Tibial nerve (tissue), 4 donors: ENCODE data around the gene AKAP6. TPM values are rescaled to one million over a fixed set of nuclear protein-coding genes. Genes with fewer than 3 reads are reported as not detected.

Source experiments
- DNase-seq, 2 donors: peaks; one replicate each; pipeline ENCODE4 v3.0.0-alpha.2; 2019; ENCODE audit warnings: low spot score in 2 of 2
- H3K27ac ChIP-seq, 4 donors: fragments of 200-600 bp; sonication (generic) in 3 of 4; one replicate each; pipeline ENCODE4 v1.5.1; 2017 to 2019; ENCODE audit warnings: mild to moderate bottlenecking in 1 of 4
- H3K27me3 ChIP-seq, 2 donors: fragments of 200-600 bp; sonication (generic) in 1 of 2; one replicate each; pipeline versions ENCODE4 v1.5.1 to v1.6.0; 2017 to 2019
- H3K36me3 ChIP-seq, 3 donors: fragments of 200-600 bp; sonication (generic); one replicate each; pipeline ENCODE4 v1.5.1; 2018 to 2019
- H3K4me1 ChIP-seq, 4 donors: fragments of 200-600 bp; sonication (generic) in 3 of 4; one replicate each; pipeline ENCODE4 v1.5.1; 2017 to 2019
- H3K4me3 ChIP-seq, 4 donors: fragments of 200-600 bp; sonication (generic) in 3 of 4; one replicate each; pipeline ENCODE4 v1.5.1; 2017 to 2019; ENCODE audit warnings: mild to moderate bottlenecking in 1 of 4, moderate library complexity in 1 of 4
- H3K9me3 ChIP-seq, 4 donors: fragments of 200-600 bp; sonication (generic) in 3 of 4; one replicate each; pipeline ENCODE4 v1.5.1; 2017 to 2019
- EP300 ChIP-seq, 2 donors: sonication (generic); formaldehyde crosslinking; IDR thresholded peaks; one replicate each; pipeline ENCODE4 v1.6.1; 2017; ENCODE audit warnings: antibody characterized with exemption in 2 of 2, mild to moderate bottlenecking in 1 of 2
- POLR2A ChIP-seq, 2 donors: fragments of 450-650 bp; IDR thresholded peaks; one replicate each; pipeline ENCODE4 v1.6.1; 2017; ENCODE audit warnings: antibody characterized with exemption in 2 of 2, mild to moderate bottlenecking in 2 of 2, moderate library complexity in 2 of 2
- whole genome bisulfite sequencing, 2 donors: methylation state at CpG; one replicate each; pipeline ENCODE4 v1.1.5; 2018; 5-methylcytosine and 5-hydroxymethylcytosine counted together
- total RNA-seq, 4 donors: library from RNA; depleted of rRNA; stranded (reverse); fragments of >200 nt; gene quantifications; one replicate each; pipeline ENCODE4 v1.1.0, GENCODE V29; 2016
- TF ChIP-seq, protein P1 (sequence below), 5 experiments: fragments of 200-600 bp in 3 of 5; fragments of 450-650 bp in 2 of 5; sonication (generic) in 3 of 5; IDR thresholded peaks; one replicate each; pipeline ENCODE4 v1.5.1; 2016 to 2019; ENCODE audit warnings: antibody characterized with exemption in 5 of 5, mild to moderate bottlenecking in 3 of 5, moderate library complexity in 2 of 5

AKAP6 gene
- total RNA-seq, 4 donors from 2014 or later: 2.1 to 10.7 (median 5.2) TPM

DNA sequence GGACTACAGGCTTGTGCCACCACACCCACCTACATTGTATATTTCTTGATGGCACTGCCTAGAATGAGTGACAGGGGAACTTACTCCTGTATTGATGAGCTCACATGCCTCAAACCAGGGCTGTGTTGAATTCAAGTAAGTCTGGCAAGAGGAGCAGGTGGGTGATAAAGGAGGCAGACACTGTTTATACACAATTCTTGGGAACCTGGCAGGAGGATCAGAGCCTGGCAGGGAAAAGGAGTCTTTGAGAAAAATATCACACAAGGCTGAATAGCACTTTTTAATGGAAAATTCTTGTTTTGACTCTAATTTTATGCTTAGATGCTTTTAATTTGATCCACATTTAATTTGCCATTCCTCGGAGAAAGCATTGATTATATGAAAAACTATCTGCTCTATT lies 316.5 kb downstream of the AKAP6 start:
- no peak overlapping the region for H3K4me3 ChIP-seq
- H3K27ac ChIP-seq: no peak overlapping the region
- 93 to 96% methylated on average over 1 of the region's 1 CpG for WGBS, 2 donors
- no peak for DNase-seq
- no peaks in the 10 kb centered on the region for H3K27me3 ChIP-seq
- no peaks in the 10 kb centered on the region for H3K9me3 ChIP-seq
- H3K4me1 ChIP-seq: peaks cover 0 to 3% (median 0%) of the 10 kb centered on the region in 4 donors
- no peaks in the 10 kb centered on the region for H3K36me3 ChIP-seq
- no peak for TF ChIP-seq POLR2A (IDR thresholded peaks at IDR 0.05)
- TF ChIP-seq, protein P1, sequence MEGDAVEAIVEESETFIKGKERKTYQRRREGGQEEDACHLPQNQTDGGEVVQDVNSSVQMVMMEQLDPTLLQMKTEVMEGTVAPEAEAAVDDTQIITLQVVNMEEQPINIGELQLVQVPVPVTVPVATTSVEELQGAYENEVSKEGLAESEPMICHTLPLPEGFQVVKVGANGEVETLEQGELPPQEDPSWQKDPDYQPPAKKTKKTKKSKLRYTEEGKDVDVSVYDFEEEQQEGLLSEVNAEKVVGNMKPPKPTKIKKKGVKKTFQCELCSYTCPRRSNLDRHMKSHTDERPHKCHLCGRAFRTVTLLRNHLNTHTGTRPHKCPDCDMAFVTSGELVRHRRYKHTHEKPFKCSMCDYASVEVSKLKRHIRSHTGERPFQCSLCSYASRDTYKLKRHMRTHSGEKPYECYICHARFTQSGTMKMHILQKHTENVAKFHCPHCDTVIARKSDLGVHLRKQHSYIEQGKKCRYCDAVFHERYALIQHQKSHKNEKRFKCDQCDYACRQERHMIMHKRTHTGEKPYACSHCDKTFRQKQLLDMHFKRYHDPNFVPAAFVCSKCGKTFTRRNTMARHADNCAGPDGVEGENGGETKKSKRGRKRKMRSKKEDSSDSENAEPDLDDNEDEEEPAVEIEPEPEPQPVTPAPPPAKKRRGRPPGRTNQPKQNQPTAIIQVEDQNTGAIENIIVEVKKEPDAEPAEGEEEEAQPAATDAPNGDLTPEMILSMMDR (IDR thresholded peaks at IDR 0.05): no peak
- TF ChIP-seq EP300 (IDR thresholded peaks at IDR 0.05): no peak

DNA sequence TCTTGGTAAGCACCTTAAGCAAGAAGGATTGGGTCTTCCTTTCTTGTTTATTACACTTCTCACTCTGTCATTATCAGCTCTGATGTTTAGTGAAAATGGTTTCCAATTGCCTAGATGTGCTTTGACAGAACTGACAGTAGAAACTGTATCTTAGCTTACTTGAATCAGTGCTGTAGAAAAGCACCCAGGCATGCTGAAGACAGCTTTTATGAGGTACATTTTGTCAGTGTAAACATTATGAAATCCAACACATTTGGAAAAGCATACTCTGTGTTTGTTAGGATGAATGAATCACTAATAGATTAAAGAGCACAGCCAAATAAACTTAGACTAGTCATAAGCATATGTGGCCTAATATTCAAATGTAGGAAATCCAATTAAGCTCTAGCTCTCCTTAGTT lies 319.3 kb downstream of the AKAP6 start:
- TF ChIP-seq, protein P1 (IDR thresholded peaks at IDR 0.05): no peak
- TF ChIP-seq POLR2A (IDR thresholded peaks at IDR 0.05) (no peak), EP300 (IDR thresholded peaks at IDR 0.05) (no peak)
- DNase-seq: no peak
- H3K27me3 ChIP-seq: no peaks in the 10 kb centered on the region
- peaks cover 0 to 3% (median 0%) of the 10 kb centered on the region in 4 donors for H3K4me1 ChIP-seq
- H3K9me3 ChIP-seq: no peaks in the 10 kb centered on the region
- H3K36me3 ChIP-seq: no peaks in the 10 kb centered on the region
- H3K27ac ChIP-seq: no peak overlapping the region
- H3K4me3 ChIP-seq: no peak overlapping the region

DNA sequence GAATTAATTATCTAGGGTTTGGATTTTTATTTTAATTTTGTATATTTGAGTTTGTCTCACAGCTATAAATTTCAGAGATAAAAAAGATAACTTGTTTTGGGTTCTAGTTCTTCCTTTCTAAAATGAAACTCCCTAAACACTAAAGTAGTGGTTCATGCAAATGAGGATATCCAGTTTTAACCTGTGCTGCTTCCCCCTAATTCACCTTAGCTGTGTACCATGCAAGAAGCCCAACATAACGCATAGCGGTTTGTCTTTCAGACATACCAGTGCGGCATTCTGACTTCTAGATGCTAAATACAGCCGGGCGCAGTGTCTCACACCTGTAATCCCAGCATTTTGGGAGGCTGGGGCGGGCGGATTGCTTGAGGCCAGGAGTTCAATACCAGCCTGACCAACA lies 320.9 kb downstream of the AKAP6 start:
- TF ChIP-seq POLR2A (IDR thresholded peaks at IDR 0.05): no peak
- TF ChIP-seq, protein P1 (IDR thresholded peaks at IDR 0.05): no peak
- TF ChIP-seq EP300 (IDR thresholded peaks at IDR 0.05): no peak
- 96 to 98% methylated on average over 7 of the region's 7 CpGs for WGBS, 2 donors
- Histone ChIP-seq H3K36me3 (no peaks in the 10 kb centered on the region), H3K4me3 (no peak overlapping the region), H3K9me3 (no peaks in the 10 kb centered on the region), H3K27me3 (no peaks in the 10 kb centered on the region), H3K4me1 (peaks cover 0 to 3% (median 0%) of the 10 kb centered on the region in 4 donors), H3K27ac (no peak overlapping the region)
- DNase-seq: no peak

DNA sequence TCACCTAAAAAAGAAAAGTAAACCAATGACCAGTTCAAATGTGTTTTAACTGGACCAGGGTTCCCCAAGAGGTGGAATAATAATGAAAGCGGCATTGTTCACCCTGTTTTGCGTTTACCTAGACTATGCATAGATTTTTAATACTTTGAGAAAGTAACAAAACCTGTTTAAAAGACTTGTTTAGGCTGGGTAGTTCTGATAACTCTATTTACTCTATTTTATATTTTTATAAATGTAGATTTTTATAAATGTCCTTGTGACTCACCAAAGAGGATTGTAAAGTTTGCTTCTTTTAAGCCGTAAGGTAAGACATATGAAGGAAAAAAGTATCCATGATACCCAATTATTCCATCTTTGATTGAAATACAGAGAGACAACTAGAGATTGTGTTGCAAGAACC lies 321.6 kb downstream of the AKAP6 start:
- Histone ChIP-seq H3K27ac (no peak overlapping the region), H3K27me3 (no peaks in the 10 kb centered on the region), H3K4me3 (no peak overlapping the region), H3K4me1 (peaks cover 0 to 3% (median 0%) of the 10 kb centered on the region in 4 donors), H3K36me3 (no peaks in the 10 kb centered on the region), H3K9me3 (no peaks in the 10 kb centered on the region)
- no peak for DNase-seq
- TF ChIP-seq, protein P1 (IDR thresholded peaks at IDR 0.05): no peak
- TF ChIP-seq EP300 (IDR thresholded peaks at IDR 0.05) (no peak), POLR2A (IDR thresholded peaks at IDR 0.05) (no peak)
- 92 to 97% methylated on average over 3 of the region's 3 CpGs for WGBS, 2 donors

DNA sequence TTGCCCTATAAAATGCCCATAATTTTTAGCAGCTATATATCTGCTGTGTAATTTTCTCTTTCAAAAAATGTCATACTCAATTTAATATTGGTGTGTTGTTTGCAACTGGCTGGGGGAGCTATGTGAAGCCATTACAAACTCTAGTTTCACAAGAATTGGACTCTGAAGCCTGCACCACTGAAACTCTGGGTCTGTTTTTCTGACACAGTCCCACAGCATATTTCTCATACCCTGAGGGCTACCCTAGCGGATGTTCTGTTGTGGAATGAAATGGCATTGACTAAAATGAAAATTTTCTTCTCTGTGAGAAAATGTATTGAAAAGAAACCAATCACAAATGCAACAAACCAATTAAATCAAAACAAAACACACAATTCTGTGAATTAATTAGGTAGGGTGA lies 325.0 kb downstream of the AKAP6 start:
- H3K4me3 ChIP-seq: no peak overlapping the region
- no peaks in the 10 kb centered on the region for H3K27me3 ChIP-seq
- no peaks in the 10 kb centered on the region for H3K36me3 ChIP-seq
- TF ChIP-seq, protein P1 (IDR thresholded peaks at IDR 0.05): no peak
- TF ChIP-seq EP300 (IDR thresholded peaks at IDR 0.05) (no peak), POLR2A (IDR thresholded peaks at IDR 0.05) (no peak)
- H3K9me3 ChIP-seq: no peaks in the 10 kb centered on the region
- no peak overlapping the region for H3K27ac ChIP-seq
- no peaks in the 10 kb centered on the region for H3K4me1 ChIP-seq
- no peak for DNase-seq
- 81 to 94% methylated on average over 1 of the region's 1 CpG for WGBS, 2 donors
